Measurements from ENCODE around the gene C2orf80. TPM values are rescaled to one million over a fixed set of nuclear protein-coding genes. Genes with fewer than 3 reads are reported as not detected.
"Not testable (repeated sequence)": the region's sequence is repeated elsewhere in the genome, so short reads cannot be mapped to it uniquely, and the experiment has no call there.

Gene C2orf80
- total RNA-seq, 1 donor from 2014 or later = not detected

GRCh38 chr2:208147008-208147407 is 42.8 kb downstream of the C2orf80 start:
- peaks cover 2% of the 10 kb centered on the region for H3K27me3 ChIP-seq (ENCODE audit: control insufficient read depth, insufficient read depth, low read length)
- no peak overlapping the region for H3K4me3 ChIP-seq (ENCODE audit: low read depth, low read length)
- no peak for DNase-seq (ENCODE audit: low read depth)
- TF ChIP-seq CTCF (IDR thresholded peaks at IDR 0.05; ENCODE audit: insufficient read depth, low read length, poor library complexity, severe bottlenecking) = no peak
- no peaks in the 10 kb centered on the region for H3K36me3 ChIP-seq (ENCODE audit: control insufficient read depth, insufficient read depth, low read length)

GRCh38 chr2:208146006-208146405 is 43.8 kb downstream of the C2orf80 start, which contains the start of gene CRYGB:
CRYGB (minus strand) TSS chr2:208146158; CDS start chr2:208146120, 38 bp downstream.
- H3K36me3 ChIP-seq (ENCODE audit: control insufficient read depth, insufficient read depth, low read length) = no peaks in the 10 kb centered on the region
- DNase-seq (ENCODE audit: low read depth) = no peak
- TF ChIP-seq CTCF (IDR thresholded peaks at IDR 0.05; ENCODE audit: insufficient read depth, low read length, poor library complexity, severe bottlenecking) = no peak
- H3K4me3 ChIP-seq (ENCODE audit: low read depth, low read length) = no peak within 1 kb of the TSS
- peaks cover 2% of the 10 kb centered on the region for H3K27me3 ChIP-seq (ENCODE audit: control insufficient read depth, insufficient read depth, low read length)

GRCh38 chr2:208142925-208143799 is 46.7 kb downstream of the C2orf80 start:
- Histone ChIP-seq H3K36me3 (ENCODE audit: control insufficient read depth, insufficient read depth, low read length) (no peaks in the 10 kb centered on the region), H3K4me3 (ENCODE audit: low read depth, low read length) (no peak overlapping the region), H3K27me3 (ENCODE audit: control insufficient read depth, insufficient read depth, low read length) (peaks cover 2% of the 10 kb centered on the region)
- no peak for TF ChIP-seq CTCF (IDR thresholded peaks at IDR 0.05; ENCODE audit: insufficient read depth, low read length, poor library complexity, severe bottlenecking)
- no peak for DNase-seq (ENCODE audit: low read depth)

- H3K4me3 ChIP-seq (ENCODE audit: low read depth, low read length) = no peak overlapping the region
- no peaks in the 10 kb centered on the region for H3K36me3 ChIP-seq (ENCODE audit: control insufficient read depth, insufficient read depth, low read length)
- DNase-seq (ENCODE audit: low read depth) = no peak
- H3K27me3 ChIP-seq (ENCODE audit: control insufficient read depth, insufficient read depth, low read length) = peaks cover 2% of the 10 kb centered on the region
- no peak for TF ChIP-seq CTCF (IDR thresholded peaks at IDR 0.05; ENCODE audit: insufficient read depth, low read length, poor library complexity, severe bottlenecking)
These were observed 47.4 kb downstream of the C2orf80 start for GRCh38 chr2:208142240-208142924.

- no peak overlapping the region for H3K4me3 ChIP-seq (ENCODE audit: low read depth, low read length)
- no peaks in the 10 kb centered on the region for H3K27me3 ChIP-seq (ENCODE audit: control insufficient read depth, insufficient read depth, low read length)
- no peak for DNase-seq (ENCODE audit: low read depth)
- H3K36me3 ChIP-seq (ENCODE audit: control insufficient read depth, insufficient read depth, low read length) = no peaks in the 10 kb centered on the region
- no peak for TF ChIP-seq CTCF (IDR thresholded peaks at IDR 0.05; ENCODE audit: insufficient read depth, low read length, poor library complexity, severe bottlenecking)
These were observed 50.4 kb downstream of the C2orf80 start for GRCh38 chr2:208139447-208139846.

GRCh38 chr2:208138334-208138733 is 51.5 kb downstream of the C2orf80 start:
- not testable (repeated sequence) for H3K27me3 ChIP-seq (ENCODE audit: control insufficient read depth, insufficient read depth, low read length); H3K36me3 ChIP-seq (ENCODE audit: control insufficient read depth, insufficient read depth, low read length); H3K4me3 ChIP-seq (ENCODE audit: low read depth, low read length); DNase-seq (ENCODE audit: low read depth)

Data from kidney epithelial cell (primary cell).